Measurements from ENCODE around the gene GTF2H4.
"Not testable (repeated sequence)": the region's sequence is repeated elsewhere in the genome, so short reads cannot be mapped to it uniquely, and the experiment has no call there.

GTF2H4 gene

DNA sequence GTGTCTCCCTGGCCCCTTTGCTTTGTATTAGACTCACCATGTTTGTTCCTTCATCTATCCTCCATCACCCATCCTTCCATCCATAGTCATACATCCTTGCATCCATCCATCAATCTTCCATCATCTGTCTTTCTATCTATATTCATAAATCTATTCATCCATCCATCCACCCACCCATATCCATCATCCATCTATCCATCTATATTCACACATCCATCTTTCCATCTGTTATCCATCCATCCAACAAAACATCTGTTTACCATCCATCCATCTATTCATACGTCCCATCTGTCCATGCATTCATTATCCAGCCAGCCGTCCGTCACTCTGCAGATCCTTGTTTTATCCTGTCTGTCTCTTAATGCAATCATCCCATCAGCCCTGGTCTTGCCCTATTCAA is 13.1 kb upstream of the GTF2H4 start:
- no peak for DNase-seq (ENCODE audit: low read depth)

DNA sequence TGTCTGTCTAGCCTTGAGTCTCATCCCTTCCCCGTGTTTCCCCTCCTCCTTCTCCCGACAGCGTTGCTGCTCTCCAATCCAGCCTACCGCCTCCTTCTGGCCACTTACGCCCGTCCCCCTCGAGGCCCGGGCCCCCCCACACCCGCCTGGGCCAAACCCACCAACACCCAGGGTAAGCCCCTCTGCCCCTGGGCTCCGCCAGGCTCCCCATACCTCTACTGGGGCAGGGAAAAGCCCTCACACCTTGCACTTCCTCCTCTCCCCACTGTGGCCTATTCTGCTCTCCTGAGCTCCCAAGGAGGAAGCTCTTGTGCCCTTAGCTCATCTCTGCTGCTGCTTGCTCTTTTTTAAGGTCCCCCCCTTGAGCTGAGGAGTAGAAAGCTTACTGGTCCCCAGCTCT is 12.7 kb upstream of the GTF2H4 start:
- DNase-seq (ENCODE audit: low read depth), result no peak

- DNase-seq (ENCODE audit: low read depth), result no peak
Observed at GRCh38 chr6:30896541-30896940, 11.5 kb upstream of the GTF2H4 start.

- no peak for DNase-seq (ENCODE audit: low read depth)
Observed at GRCh38 chr6:30897882-30898281, 10.1 kb upstream of the GTF2H4 start.

GRCh38 chr6:30898750-30899360 is 9.2 kb upstream of the GTF2H4 start:
- no peak for DNase-seq (ENCODE audit: low read depth)

- DNase-seq (ENCODE audit: low read depth), result no peak
Observed at GRCh38 chr6:30900863-30901417, 7.1 kb upstream of the GTF2H4 start.

- no peak for DNase-seq (ENCODE audit: low read depth)
Observed at GRCh38 chr6:30901436-30901835, 6.6 kb upstream of the GTF2H4 start.

DNA sequence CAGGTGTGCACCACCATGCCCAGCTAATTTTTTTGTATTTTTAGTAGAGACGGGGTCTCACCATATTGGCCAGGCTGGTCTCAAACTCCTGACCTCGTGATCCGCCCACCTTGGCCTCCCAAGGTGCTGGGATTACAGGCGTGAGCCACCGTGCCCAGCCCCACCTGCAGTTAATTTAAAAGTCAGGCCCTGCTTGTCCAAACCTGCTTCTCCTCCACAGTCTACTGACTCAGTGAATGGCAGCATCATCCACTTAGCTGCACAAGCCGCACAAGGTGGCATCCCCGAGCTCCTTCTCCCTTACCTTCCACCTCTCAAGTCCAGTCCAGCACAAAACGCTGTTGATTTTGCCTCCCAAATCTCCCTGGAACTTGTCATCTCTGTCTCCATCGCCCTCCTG is 5.8 kb upstream of the GTF2H4 start:
- not testable (repeated sequence) for DNase-seq (ENCODE audit: low read depth)

DNA sequence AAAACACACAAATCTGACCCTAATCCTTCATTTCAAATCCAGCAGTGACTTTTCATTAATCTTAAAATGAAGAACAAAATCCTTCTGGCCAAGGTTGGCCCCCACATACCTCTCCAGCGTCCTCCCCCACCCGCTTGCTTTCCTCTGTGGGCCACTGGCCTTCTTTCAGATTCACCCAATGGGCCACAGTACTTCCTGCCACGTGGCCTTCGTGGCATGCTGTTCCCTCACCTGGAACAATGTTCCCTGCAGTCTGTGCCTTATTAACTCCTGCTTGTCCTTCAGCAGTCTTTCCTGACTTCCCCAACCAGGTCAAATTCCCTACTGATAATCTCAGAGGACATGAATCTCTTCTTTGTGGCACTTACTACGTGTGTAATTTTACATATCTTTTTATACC is 5.3 kb upstream of the GTF2H4 start:
- no peak for DNase-seq (ENCODE audit: low read depth)

- no peak for DNase-seq (ENCODE audit: low read depth)
Observed at GRCh38 chr6:30903236-30903635, 4.8 kb upstream of the GTF2H4 start.

GRCh38 chr6:30907290-30907757 is 683 bp upstream of the GTF2H4 start:
- not testable (repeated sequence) for DNase-seq (ENCODE audit: low read depth)

DNA sequence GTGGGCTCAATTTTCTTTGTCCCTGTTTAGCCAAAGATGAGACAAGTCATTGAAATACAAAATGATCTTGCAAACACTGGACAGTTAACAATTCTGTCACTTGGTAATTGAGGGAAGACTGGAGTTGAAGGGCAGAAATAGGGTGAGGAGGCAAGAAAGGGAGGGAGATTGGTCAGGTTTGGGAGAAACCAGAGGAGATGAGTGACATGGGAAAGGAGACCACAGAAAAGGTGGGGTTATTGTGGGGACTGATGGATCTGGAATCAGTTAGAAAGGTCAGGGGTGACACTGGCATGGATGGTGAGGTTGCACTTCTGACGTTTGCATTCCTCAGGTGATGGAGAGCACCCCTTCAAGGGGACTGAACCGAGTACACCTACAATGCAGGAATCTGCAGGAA is 693 bp downstream of the GTF2H4 start:
- DNase-seq (ENCODE audit: low read depth), result no peak

GRCh38 chr6:30910473-30910872 is 2.5 kb downstream of the GTF2H4 start:
- DNase-seq (ENCODE audit: low read depth), result not testable (repeated sequence)

GRCh38 chr6:30912746-30913520 is 4.9 kb downstream of the GTF2H4 start:
- no peak for DNase-seq (ENCODE audit: low read depth)

GRCh38 chr6:30913721-30914075 is 5.7 kb downstream of the GTF2H4 start:
- no peak for DNase-seq (ENCODE audit: low read depth)

GRCh38 chr6:30914076-30914853 is 6.3 kb downstream of the GTF2H4 start, which contains the start of gene VARS2:
TSS of gene VARS2 (plus strand) at chr6:30914238. CDS start at chr6:30914837, 599 bp downstream.
- peak; percentile 78 for DNase-seq (ENCODE audit: low read depth)

DNA sequence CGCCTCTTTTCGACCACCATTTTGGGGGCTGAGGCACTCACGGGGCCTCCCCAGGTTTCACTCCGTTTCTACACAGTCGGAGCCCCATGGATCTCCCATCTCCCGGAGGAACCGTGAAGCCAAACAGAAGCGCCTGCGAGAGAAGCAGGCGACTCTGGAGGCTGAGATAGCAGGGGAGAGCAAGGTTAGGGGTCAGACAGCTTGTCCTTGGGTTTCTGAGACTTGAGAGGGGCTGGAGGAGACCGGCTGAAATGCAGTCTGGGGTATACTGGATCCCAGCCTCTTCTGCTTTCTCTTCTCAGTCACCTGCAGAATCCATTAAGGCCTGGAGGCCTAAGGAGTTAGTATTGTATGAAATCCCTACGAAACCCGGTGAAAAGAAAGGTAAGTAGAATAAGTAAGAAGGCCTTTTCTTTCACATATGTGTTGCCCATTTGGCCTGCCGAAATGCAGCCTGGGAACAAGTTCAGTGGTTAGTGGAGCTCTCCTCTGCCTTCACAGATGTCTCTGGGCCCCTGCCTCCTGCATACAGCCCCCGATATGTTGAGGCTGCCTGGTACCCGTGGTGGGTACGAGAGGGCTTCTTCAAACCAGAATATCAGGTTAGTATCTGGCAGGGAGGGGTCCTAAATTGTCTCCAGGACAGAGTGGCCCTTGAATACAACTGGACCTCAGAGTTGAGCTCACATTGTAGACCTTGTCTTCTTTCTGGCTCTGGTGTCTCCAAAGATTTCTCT is 7.0 kb downstream of the GTF2H4 start:
- DNase-seq (ENCODE audit: low read depth), result no peak

DNA sequence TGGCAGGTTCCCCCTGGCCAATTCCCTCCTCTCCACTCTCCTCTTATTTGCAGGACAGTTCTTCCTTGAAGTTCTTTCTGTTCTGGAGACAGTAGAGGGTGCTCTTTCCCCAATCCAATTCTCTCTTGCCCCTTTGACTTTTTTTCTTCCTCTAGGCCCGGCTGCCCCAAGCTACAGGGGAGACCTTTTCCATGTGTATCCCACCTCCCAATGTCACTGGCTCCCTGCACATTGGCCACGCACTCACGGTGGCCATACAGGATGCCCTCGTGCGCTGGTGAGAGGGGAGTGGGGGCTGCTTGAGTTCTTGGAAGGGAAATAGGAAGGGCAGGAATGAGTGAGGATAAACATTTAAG is 7.6 kb downstream of the GTF2H4 start:
- DNase-seq (ENCODE audit: low read depth), result no peak

GRCh38 chr6:30917041-30917440 is 9.0 kb downstream of the GTF2H4 start:
- DNase-seq (ENCODE audit: low read depth), result no peak

- DNase-seq (ENCODE audit: low read depth), result no peak
Observed at GRCh38 chr6:30917487-30917886, 9.5 kb downstream of the GTF2H4 start.

- DNase-seq (ENCODE audit: low read depth), result no peak
Observed at GRCh38 chr6:30918670-30919069, 10.7 kb downstream of the GTF2H4 start.

DNA sequence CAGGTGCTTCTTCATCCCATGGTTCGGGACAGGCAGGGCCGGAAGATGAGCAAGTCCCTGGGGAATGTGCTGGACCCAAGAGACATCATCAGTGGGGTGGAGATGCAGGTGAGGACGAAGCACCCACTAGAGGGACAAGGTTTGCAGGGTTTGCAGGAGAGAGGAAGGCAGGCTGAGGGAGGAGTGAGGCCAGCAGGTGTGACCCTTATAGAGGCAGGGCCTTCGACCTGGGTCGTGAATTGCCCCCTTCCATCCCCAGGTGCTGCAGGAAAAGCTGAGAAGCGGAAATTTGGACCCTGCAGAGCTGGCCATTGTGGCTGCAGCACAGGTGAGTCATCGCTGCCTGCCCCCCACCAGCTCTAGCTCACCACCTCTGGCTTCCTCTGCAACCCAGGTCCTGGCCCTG is 14.4 kb downstream of the GTF2H4 start:
- no peak for DNase-seq (ENCODE audit: low read depth)
